Activated CD8-positive, alpha-beta memory T cell treated with anti-CD3 and anti-CD28 coated beads for 24 hours (primary cell): Measurements from ENCODE around the gene MT1A.
A peak's percentile ranks its signal among the peaks of the same experiment; 100 is the strongest.

Experiments used
- DNase-seq: peaks from one replicate; pipeline ENCODE4 v3.0.0-alpha.2; 2020

MT1A gene

GRCh38 chr16:56632156-56632847 lies 6.2 kb upstream of the MT1A start, which contains the start of gene MT1M:
MT1M (plus strand) TSS chr16:56632659; CDS start chr16:56632732, 73 bp downstream.
- DNase-seq, result no peak

GRCh38 chr16:56632848-56633365 lies 5.6 kb upstream of the MT1A start:
- DNase-seq, result no peak

- DNase-seq, result no peak
These were observed 4.9 kb upstream of the MT1A start for GRCh38 chr16:56633535-56633934.

- DNase-seq, result no peak
These were observed 3.6 kb upstream of the MT1A start for GRCh38 chr16:56634715-56635440.

- no peak for DNase-seq
These were observed 3.0 kb upstream of the MT1A start for GRCh38 chr16:56635441-56635967.

GRCh38 chr16:56636616-56637413 lies 1.7 kb upstream of the MT1A start:
- no peak for DNase-seq

- no peak for DNase-seq
These were observed 579 bp downstream of the MT1A start for GRCh38 chr16:56639045-56639444.

- no peak for DNase-seq
These were observed 1.6 kb downstream of the MT1A start for GRCh38 chr16:56640076-56640475.

- DNase-seq, result no peak
These were observed 2.7 kb downstream of the MT1A start for GRCh38 chr16:56641166-56641565.

- peak; percentile 89 for DNase-seq
These were observed 4.8 kb downstream of the MT1A start for GRCh38 chr16:56643080-56643778.

GRCh38 chr16:56643833-56644232 lies 5.4 kb downstream of the MT1A start:
- DNase-seq, result no peak

- DNase-seq, result no peak
These were observed 6.8 kb downstream of the MT1A start for GRCh38 chr16:56645311-56645710.

GRCh38 chr16:56645838-56646237 lies 7.4 kb downstream of the MT1A start:
- no peak for DNase-seq

- DNase-seq, result no peak
These were observed 9.4 kb downstream of the MT1A start for GRCh38 chr16:56647641-56648431.

GRCh38 chr16:56649271-56649670 lies 10.8 kb downstream of the MT1A start:
- no peak for DNase-seq

GRCh38 chr16:56649820-56650219 lies 11.4 kb downstream of the MT1A start:
- DNase-seq, result no peak

GRCh38 chr16:56651586-56651985 lies 13.1 kb downstream of the MT1A start, which contains the start of gene MT1B:
MT1B (plus strand) TSS chr16:56651886; CDS start chr16:56651954, 68 bp downstream.
- DNase-seq, result no peak

GRCh38 chr16:56652600-56652999 lies 14.1 kb downstream of the MT1A start:
- no peak for DNase-seq

GRCh38 chr16:56653218-56653617 lies 14.8 kb downstream of the MT1A start:
- no peak for DNase-seq

- peak; percentile 92 for DNase-seq
These were observed 19.3 kb downstream of the MT1A start, which contains the start of gene MT1F for GRCh38 chr16:56657555-56658326. MT1F (plus strand) TSS chr16:56657959; CDS start chr16:56658059, 100 bp downstream.
